T follicular helper cell (primary cell): ENCODE data around the gene RBCK1.
"Not testable (repeated sequence)": the region's sequence is repeated elsewhere in the genome, so short reads cannot be mapped to it uniquely, and the experiment has no call there.

Experiments
- DNase-seq: peaks from one replicate; pipeline ENCODE4 v3.0.0-alpha.2; 2020; ENCODE audit warnings: low read depth

Gene RBCK1

GRCh38 chr20:437787-438486, 29.8 kb downstream of the RBCK1 start:
- no peak for DNase-seq

DNA sequence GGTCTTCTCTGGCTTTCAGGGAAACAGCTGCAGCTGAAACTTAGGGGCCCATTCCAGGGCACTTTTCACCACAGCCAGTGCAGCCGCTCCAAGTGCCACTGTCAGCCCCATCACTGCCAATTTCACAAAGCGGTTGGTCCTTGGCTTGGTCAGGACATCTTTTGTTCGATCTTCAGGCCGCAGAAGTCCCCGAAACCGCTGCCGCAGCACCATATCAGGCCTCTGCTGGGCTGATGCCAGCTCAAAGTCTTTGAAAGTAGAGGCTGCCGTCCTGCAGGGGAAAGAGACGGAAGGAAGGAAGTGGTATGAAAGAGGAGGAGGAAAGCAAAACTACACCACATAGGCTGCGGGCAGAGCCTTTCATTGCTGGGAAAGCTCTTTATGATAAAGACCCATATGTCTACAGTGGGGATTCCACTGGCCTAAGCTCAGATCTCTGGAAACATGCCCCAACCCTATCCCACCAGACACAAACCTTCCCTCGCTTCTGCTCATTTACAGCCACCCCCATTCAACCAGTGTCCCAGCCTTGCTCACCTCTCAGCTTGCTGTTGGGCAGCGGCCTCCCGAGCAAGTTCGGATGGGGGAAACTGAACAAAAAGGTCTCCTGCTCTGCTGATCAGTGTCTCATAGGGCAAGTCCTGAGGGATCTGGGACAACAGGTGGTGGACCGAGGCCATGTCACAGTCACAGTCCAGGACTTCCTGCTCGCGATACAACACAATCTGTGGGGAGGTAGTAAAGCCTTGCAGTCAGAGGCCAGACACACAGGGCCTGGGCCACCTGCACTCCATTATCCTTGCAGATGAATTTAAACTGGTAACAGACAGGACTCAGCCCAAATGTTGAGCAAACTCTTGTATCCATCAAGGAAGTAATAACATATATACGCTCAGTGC, 30.7 kb downstream of the RBCK1 start:
- DNase-seq = peak; percentile 24

DNA sequence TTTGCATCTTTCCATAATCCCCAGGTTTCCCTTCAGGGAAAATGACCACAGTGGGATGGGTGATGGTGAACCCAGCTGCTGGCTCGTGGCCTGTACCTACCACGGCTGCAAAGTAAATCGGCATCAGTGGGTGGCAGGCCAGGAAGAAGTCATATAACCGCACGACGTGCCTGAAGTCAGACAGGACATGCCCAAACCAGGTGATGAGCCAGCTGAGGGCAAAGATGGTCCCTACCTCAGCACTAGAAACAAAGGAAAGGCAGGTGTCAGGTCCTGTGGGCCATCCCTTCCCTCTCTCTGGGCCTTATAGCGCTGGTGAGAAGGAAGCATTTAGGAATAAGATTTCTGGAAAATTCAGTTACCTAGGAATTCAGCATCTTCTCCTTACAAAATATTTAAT, 32.0 kb downstream of the RBCK1 start:
- DNase-seq = no peak

DNA sequence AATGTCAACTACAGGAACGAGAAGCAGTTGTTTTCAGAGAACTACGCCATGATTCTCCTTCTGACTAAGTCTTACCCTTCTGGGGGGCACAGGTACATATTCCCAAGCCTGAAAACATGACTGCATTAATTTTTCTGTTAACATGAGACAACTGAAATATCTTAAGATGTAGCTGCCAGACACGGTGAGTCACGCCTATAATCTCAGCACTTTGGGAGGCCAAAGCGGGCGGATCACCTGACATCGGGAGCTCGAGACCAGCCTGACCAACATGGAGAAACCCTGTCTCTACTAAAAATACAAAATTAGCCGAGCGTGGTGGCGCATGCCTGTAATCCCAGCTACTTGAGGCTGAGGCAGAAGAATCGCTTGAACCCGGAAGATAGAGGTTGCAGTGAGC, 32.5 kb downstream of the RBCK1 start:
- no peak for DNase-seq

DNA sequence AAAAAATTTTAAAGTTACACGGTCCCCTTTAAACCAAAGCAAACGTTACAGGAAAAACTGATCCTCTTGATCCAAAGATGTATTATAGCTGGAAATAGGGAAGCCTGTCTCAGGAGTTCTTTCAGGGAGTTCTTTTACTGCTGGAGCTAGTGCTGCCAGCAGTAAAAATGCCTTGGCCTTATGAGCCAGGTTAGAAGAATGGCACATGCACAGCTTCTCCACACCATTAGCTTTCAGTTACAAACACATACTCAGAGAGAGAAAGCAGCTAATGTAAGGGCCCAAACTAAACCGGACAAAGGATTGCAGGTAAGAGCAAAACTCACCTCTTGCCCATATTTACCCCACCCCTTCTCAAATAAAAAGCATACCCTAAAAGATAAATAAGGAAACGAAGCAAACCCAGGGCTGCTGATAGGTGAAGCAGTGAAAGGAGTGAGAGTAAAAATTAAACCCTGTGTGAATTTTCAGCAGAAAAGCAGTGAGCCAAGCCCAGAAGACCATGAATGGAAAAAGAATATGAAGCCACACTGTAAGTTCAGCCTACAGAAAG, 35.2 kb downstream of the RBCK1 start:
- no peak for DNase-seq

DNA sequence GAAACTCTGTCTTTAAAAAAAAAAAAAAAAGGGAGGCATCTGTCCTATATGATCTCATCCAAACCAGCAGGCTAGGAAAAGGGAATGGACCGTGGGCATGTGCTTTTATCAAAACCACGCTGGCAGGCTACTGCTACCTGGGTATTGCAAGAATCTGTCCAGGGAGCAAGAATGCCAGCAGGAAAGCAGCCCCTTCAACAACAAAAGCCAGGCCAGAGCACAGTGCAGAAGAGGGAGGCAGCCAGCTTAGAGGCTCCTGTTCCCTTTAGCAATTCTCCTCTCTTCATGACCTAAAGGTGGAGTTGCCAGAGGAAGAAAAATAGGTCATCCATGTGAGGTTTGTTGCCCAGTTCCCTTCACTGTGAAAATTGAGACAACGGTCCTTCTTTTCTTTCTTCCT, 36.0 kb downstream of the RBCK1 start:
- DNase-seq = no peak

DNA sequence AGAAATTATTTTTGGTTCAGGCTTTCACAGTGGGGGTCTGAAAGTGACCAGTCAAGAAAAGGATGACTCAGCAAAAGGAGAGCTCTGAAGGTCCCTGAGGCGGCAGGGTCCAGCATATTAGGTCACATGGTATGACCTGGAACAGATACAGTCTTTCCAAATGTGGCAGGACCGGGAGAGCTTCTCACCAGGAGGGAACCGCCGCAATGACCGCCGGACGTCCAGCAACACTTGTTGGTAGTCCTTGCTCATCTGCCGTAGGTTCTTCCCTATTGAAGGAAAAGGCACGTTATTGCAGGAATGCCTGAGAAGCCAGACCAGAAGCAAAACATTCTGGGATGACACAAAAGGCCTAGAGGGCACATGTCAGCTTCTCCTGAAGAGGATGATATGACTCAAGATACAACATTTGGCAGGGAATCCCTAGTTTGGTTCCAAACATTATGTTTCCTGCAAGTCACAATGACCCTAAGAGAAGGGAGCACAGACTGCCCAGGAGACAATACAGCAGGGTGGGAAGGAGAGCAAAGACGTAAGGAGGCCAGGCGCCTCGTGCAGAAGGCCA, 36.8 kb downstream of the RBCK1 start:
- DNase-seq = no peak

DNA sequence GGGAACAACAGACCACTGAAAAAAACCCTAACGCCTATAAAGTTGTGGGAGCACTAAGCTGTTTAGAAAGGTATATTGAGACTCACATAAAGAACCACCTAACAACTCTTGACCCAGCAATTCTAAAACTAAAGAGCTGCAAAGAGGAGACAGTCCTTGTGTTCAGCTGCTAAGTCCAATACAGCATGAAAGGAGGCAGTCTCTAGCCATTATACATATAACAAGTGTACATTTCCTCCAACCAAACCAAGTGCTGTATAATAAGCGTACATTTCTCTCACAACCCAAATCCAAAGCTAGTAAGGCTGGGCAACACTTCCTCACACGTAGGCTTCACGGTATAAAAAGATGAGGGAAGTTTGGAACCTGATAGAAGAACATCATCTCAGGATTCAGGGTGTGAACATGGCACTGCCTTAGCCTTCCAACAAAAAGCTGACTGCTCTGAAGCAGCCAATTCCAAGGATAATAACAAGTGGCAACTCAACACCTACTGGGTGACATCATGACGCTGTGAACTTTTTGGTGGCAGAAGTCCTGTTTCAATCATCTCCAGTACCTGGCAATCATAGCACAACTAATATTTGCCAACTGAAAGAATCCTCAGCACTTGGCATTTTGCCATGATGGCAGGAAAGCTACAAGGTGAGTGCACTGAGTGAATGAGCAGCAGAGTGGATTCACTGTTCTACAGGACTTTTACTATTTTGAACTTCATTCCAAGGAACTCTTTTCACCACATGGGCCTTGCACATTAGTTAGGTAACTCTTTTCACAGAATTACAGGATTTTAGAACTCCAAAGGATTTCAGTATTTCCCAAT, 37.6 kb downstream of the RBCK1 start:
- no peak for DNase-seq

- DNase-seq = not testable (repeated sequence)
Observed at GRCh38 chr20:452021-452420, 43.9 kb downstream of the RBCK1 start.

DNA sequence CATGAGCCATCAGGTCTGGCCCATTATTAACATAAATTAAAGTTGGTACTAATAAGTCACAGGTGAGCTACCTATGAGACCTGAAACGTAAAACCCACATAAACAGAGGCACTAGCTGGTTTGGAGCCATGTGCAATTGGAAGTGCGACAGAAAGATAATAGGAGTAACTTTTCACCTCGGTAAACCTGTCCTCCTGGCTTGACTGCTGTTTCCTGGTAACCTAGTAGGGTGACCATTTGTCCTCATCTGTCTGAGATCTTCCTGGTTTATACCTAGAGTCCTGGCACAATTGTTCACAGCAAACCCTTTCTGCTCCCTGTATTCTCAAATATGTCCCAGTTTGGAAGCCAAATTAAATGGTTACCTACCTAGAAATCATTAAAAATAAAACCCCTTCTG, 46.9 kb downstream of the RBCK1 start:
- no peak for DNase-seq

GRCh38 chr20:458776-459175, 50.7 kb downstream of the RBCK1 start:
- no peak for DNase-seq

DNA sequence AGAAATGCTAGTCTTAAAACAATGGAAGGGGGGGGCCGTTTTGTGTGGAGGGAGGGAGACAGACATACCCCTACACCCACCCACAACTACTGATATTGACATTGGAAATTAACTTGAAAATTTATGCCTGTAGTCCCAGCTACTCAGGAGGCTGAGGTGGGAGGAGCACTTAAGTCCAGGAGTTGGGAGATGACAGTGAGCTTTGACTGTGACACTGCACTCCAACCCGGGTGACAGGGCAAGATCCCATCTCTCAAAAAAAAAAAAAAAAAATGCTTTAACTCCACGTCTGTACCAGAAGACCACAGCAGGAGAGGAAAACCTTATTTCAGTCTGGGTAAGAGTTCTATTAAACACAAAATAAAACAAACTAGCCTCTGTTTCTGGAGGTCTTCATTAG, 52.1 kb downstream of the RBCK1 start:
- no peak for DNase-seq

GRCh38 chr20:460707-461106, 52.6 kb downstream of the RBCK1 start:
- DNase-seq = no peak

GRCh38 chr20:461254-462198, 53.4 kb downstream of the RBCK1 start:
- peak; percentile 28 for DNase-seq

DNA sequence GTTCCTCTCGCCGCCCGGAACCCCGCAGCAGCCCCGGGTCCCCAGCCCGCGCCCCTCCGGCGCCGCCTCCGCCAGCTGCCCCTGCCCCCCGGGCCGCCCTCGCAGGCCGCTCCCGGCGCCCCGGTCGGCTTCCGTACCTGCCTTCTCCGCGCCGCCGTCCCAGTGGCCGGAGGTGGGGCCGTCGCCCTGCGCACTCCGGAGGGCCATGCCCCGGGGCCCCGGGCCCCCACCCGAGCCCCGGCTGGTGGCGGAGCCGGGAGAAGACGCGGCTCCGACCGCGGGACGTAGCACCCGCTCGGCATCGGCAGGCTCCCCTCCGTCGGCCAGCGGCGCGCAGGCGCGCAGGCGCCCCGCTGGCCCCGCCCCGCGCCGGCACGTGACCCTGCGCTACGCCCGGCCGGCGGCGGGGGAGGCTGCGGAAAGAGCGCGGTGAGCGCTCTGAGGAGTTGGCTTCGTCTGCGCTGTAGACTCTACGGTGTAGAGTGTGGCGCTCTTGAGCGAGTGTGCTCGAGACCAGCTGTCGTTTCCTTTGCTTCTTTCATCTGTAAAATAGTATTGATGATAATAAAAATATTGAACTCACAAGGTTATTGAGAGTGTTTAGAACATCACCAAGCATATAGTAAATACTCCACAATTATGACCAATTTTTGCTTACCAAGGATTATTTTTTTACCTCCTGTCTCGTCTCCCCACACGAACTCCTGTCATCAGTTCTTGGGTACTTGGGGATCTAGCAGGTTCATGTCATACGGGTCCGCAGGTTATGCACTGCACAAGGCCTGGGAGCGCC, 54.3 kb downstream of the RBCK1 start, which contains the start of gene TBC1D20:
TBC1D20 (minus strand) TSS at position 335 of the 793 bp plus-strand sequence; CDS start at position 207, 128 bp downstream.
- DNase-seq = peak; percentile 82

GRCh38 chr20:467755-468154, 59.7 kb downstream of the RBCK1 start:
- DNase-seq = no peak

DNA sequence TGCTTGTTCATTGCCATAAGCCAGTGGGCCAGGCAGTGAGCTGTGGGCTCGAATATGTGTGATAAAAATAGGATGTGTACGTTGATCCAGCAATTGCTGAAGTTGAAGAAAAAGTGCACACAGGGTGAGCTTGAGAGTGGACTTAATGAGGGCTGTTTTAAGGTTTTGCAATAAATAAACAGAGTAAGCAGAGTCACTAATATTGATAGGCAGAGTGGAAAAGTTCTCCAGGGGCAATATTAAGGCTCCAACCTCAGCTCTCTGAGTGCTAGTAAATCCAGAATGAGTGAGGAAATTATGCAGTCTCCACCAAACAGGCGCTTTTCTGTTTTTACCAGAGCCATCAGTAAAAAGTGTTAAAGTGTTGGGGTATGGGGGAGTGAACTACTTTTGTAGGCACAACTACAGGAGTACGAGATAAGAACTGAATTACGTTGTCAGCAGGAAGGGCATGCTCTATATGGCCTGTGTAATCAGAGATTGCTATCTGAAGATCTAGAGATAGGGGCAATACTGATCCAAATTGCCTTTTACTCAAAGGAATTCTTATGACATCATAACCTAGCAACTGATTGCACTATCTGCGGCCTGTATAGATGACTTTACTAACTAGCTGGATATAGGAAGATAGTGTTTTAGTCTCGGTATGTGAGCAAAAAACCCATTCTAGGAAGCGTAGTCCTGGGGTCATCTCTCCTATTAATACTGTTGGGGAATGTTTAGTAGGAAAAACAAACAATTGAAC, 61.8 kb downstream of the RBCK1 start:
- no peak for DNase-seq

- no peak for DNase-seq
Observed at GRCh38 chr20:472137-472846, 64.2 kb downstream of the RBCK1 start.
